Measurements from ENCODE around the gene TMEM31. TPM values are rescaled to one million over a fixed set of nuclear protein-coding genes. Genes with fewer than 3 reads are reported as not detected.

The TMEM31 gene
- polyA plus RNA-seq, 2 of the 4 experiments (the other 2 are of a cell fraction) = 0.10 TPM; not detected in 1

DNA sequence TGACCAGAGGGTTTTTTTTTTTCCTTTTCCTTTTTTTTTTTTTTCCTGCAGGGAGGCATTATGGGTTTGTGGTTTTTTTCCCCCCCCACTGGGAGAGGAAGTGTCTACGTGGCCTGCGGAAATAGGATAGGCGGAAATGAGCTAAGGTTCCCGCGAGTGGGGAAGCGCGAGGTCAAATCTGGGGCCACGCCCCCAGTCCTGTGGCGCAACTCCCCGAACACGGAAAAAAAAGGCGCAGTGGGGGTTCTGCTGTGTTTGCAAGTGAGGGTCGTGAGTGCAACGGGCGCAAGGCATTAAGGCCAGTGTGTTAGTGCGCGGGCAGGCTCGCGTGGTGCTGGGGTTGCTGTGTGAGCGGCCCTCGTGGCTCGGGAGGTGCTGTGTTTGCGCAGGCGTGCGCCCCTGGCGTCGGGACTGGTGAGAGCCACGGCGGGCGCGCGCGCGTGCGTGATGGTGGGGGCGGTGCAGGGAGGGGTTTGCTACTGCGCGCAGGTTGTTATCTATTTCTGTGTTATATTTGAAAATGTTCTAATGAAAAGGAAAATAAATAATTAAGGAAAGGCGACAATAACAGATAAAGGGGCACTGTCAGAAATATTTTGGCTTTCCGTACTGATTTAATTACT lies 23.5 kb upstream of the TMEM31 start (continued):
- TF ChIP-seq, protein P1, sequence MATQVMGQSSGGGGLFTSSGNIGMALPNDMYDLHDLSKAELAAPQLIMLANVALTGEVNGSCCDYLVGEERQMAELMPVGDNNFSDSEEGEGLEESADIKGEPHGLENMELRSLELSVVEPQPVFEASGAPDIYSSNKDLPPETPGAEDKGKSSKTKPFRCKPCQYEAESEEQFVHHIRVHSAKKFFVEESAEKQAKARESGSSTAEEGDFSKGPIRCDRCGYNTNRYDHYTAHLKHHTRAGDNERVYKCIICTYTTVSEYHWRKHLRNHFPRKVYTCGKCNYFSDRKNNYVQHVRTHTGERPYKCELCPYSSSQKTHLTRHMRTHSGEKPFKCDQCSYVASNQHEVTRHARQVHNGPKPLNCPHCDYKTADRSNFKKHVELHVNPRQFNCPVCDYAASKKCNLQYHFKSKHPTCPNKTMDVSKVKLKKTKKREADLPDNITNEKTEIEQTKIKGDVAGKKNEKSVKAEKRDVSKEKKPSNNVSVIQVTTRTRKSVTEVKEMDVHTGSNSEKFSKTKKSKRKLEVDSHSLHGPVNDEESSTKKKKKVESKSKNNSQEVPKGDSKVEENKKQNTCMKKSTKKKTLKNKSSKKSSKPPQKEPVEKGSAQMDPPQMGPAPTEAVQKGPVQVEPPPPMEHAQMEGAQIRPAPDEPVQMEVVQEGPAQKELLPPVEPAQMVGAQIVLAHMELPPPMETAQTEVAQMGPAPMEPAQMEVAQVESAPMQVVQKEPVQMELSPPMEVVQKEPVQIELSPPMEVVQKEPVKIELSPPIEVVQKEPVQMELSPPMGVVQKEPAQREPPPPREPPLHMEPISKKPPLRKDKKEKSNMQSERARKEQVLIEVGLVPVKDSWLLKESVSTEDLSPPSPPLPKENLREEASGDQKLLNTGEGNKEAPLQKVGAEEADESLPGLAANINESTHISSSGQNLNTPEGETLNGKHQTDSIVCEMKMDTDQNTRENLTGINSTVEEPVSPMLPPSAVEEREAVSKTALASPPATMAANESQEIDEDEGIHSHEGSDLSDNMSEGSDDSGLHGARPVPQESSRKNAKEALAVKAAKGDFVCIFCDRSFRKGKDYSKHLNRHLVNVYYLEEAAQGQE (IDR thresholded peaks at IDR 0.05) = peak; percentile 60
- TF ChIP-seq JUN (IDR thresholded peaks at IDR 0.05) (peak in 1 of 2 experiments; percentile 48; a peak in 1 of 5 replicates), POLR2A (IDR thresholded peaks at IDR 0.05; ENCODE audit: low read length) (peak; percentile 63)
- TF ChIP-seq, protein P2, sequence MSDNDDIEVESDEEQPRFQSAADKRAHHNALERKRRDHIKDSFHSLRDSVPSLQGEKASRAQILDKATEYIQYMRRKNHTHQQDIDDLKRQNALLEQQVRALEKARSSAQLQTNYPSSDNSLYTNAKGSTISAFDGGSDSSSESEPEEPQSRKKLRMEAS (IDR thresholded peaks at IDR 0.05) = peak; percentile 95

DNA sequence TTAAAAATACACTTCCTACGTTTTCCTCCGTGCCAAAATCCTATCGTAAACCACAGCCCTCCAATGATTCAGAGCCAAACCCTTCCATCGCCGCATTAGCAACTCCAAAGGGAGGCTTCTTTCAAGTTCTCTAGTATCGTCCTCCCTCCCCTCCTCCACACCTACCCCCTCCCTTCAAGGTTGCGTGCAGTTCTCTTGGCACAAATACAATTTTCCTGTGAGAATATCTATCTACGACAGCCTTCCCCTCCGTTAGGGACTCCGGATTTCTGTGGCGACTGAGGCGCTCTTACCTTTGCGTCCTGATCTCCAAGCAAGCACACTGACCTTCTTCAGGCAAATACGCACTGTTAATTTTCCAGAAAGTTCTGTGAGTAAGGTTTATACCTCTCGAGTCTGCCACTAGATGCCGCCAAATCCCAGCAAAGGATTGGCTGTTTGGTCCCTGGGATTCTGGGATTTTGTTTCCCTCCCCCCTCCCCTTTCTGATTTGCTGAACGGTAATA lies 23.0 kb upstream of the TMEM31 start:
- Histone ChIP-seq H3K4me3 (peak overlapping the region; percentile 76), H3K4me2 (peak overlapping the region; percentile 72), H3K27ac (peak overlapping the region; percentile 96 to 100), H3K9me3 (no peaks in the 10 kb centered on the region), H3K4me1 (peaks cover 22% of the 10 kb centered on the region)
- WGBS (ENCODE audit: missing lambda C conversion rate) = 1% methylated on average over 17 of the region's 17 CpGs
- TF ChIP-seq RARB (CRISPR knock-in tag; IDR thresholded peaks at IDR 0.05) (no peak), SMC3 (IDR thresholded peaks at IDR 0.05) (peak; percentile 44), POLR2A (IDR thresholded peaks at IDR 0.05; ENCODE audit: low read length) (peak; percentile 38; the same call in 1 of the 2 replicates), RAD21 (conservative IDR thresholded peaks at IDR 0.05 in 1 of 2, IDR thresholded peaks at IDR 0.05 in 1 of 2) (peak; percentile 56 to 58; a peak in 3 of 5 replicates), KDM5A (IDR thresholded peaks at IDR 0.05) (peak; percentile 61; the same call in 1 of the 2 replicates), PHF8 (IDR thresholded peaks at IDR 0.05; ENCODE audit: borderline replicate concordance, low read depth) (peak; percentile 52; the same call in 1 of the 2 replicates), EHMT2 (IDR thresholded peaks at IDR 0.05; ENCODE audit: low read depth) (no peak), MAFK (IDR thresholded peaks at IDR 0.05; ENCODE audit: partially characterized antibody) (no peak)
- TF ChIP-seq, protein P3, sequence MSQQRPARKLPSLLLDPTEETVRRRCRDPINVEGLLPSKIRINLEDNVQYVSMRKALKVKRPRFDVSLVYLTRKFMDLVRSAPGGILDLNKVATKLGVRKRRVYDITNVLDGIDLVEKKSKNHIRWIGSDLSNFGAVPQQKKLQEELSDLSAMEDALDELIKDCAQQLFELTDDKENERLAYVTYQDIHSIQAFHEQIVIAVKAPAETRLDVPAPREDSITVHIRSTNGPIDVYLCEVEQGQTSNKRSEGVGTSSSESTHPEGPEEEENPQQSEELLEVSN (IDR thresholded peaks at IDR 0.05; ENCODE audit: borderline replicate concordance, low read depth) = peak; percentile 49; the same call in 1 of the 2 replicates
- TF ChIP-seq, protein P4, sequence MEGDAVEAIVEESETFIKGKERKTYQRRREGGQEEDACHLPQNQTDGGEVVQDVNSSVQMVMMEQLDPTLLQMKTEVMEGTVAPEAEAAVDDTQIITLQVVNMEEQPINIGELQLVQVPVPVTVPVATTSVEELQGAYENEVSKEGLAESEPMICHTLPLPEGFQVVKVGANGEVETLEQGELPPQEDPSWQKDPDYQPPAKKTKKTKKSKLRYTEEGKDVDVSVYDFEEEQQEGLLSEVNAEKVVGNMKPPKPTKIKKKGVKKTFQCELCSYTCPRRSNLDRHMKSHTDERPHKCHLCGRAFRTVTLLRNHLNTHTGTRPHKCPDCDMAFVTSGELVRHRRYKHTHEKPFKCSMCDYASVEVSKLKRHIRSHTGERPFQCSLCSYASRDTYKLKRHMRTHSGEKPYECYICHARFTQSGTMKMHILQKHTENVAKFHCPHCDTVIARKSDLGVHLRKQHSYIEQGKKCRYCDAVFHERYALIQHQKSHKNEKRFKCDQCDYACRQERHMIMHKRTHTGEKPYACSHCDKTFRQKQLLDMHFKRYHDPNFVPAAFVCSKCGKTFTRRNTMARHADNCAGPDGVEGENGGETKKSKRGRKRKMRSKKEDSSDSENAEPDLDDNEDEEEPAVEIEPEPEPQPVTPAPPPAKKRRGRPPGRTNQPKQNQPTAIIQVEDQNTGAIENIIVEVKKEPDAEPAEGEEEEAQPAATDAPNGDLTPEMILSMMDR (IDR thresholded peaks at IDR 0.05) = peak; percentile 73
- TF ChIP-seq, protein P5, sequence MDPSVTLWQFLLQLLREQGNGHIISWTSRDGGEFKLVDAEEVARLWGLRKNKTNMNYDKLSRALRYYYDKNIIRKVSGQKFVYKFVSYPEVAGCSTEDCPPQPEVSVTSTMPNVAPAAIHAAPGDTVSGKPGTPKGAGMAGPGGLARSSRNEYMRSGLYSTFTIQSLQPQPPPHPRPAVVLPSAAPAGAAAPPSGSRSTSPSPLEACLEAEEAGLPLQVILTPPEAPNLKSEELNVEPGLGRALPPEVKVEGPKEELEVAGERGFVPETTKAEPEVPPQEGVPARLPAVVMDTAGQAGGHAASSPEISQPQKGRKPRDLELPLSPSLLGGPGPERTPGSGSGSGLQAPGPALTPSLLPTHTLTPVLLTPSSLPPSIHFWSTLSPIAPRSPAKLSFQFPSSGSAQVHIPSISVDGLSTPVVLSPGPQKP (IDR thresholded peaks at IDR 0.05; ENCODE audit: low read depth, low read length) = no peak
- ATAC-seq (peak; percentile 46 to 52), DNase-seq (ENCODE audit: low read depth in 1 of 2, low spot score in 1 of 2) (peak; percentile 41 to 85), FAIRE-seq (peak; percentile 68)
- ChIA-PET POLR2A (interaction anchor here (0.7 to 3.1 kb wide), 7 partner anchors 31 to 767 kb away, joined by 3 to 23 read pairs (median 8); partner anchors contain the start of gene SLC25A53), CTCF (interaction anchor here (1.0 to 1.6 kb wide), 2 partner anchors 23 to 30 kb away, joined by 4 to 6 read pairs; no protein-coding TSS in a partner anchor)

Data from A549 (cell line).